ENCODE measurements around the gene TMEM42. TPM values are rescaled to one million over a fixed set of nuclear protein-coding genes. Genes with fewer than 3 reads are reported as not detected.
"Not testable (repeated sequence)": the region's sequence is repeated elsewhere in the genome, so short reads cannot be mapped to it uniquely, and the experiment has no call there.

TMEM42 gene
- total RNA-seq, result 10 to 100 TPM in 2 of 3 donors, 1 to 10 TPM in 1; 9.9 to 15.9 (median 11.3) TPM
- 16.7 TPM for total RNA-seq (2013)

GRCh38 chr3:44861412-44862225, at the start of gene TMEM42:
Gene TMEM42 (plus strand): TSS chr3:44861912. CDS start chr3:44861925, 13 bp downstream.
- intact Hi-C loops (cut with micrococcal nuclease), result loop anchor here (1.0 to 5.0 kb wide), 5 partner anchors 100 to 524 kb away; partner anchors contain the start of genes KIAA1143, KIF15 and TCAIM
- TF ChIP-seq CTCF (IDR thresholded peaks at IDR 0.05), result no peak
- DNase-seq (peak; percentile 92 to 95), ATAC-seq (peak; percentile 93 to 95 (median 94))
- H3K27me3 Mint-ChIP-seq (ENCODE audit: low read depth in 2 of 2), result no peaks in the 10 kb centered on the region
- 2% methylated on average over 80 of the region's 91 CpGs for WGBS (ENCODE audit: insufficient coverage)
- H3K4me1 ChIP-seq (ENCODE audit: control insufficient read depth, insufficient read depth, low read length), result peaks cover 35% of the 10 kb centered on the region
- peaks cover 3% of the 10 kb centered on the region for H3K9me3 ChIP-seq (ENCODE audit: control insufficient read depth, insufficient read depth, low read length)
- H3K27ac ChIP-seq (ENCODE audit: low read length), result peak within 1 kb of the TSS; percentile 95
- peaks cover 33 to 47% of the 10 kb centered on the region in 2 donors for H3K4me1 Mint-ChIP-seq
- H3K4me3 ChIP-seq (ENCODE audit: low read length), result peak within 1 kb of the TSS; percentile 81
- no peaks in the 10 kb centered on the region for H3K9me3 Mint-ChIP-seq
- H3K36me3 Mint-ChIP-seq, result no peaks in the 10 kb centered on the region
- peak within 1 kb of the TSS; percentile 94 to 96 for H3K27ac Mint-ChIP-seq
- H3K27me3 ChIP-seq (ENCODE audit: control insufficient read depth, insufficient read depth, low read length), result no peaks in the 10 kb centered on the region
- no peaks in the 10 kb centered on the region for H3K36me3 ChIP-seq (ENCODE audit: control insufficient read depth, insufficient read depth, low read length)
- peak within 1 kb of the TSS; percentile 94 for H3K4me3 Mint-ChIP-seq

- no peaks in the 10 kb centered on the region for H3K36me3 Mint-ChIP-seq
- DNase-seq (no peak), ATAC-seq (no peak)
- Histone ChIP-seq H3K27ac (ENCODE audit: low read length) (no peak overlapping the region), H3K27me3 (ENCODE audit: control insufficient read depth, insufficient read depth, low read length) (no peaks in the 10 kb centered on the region), H3K36me3 (ENCODE audit: control insufficient read depth, insufficient read depth, low read length) (no peaks in the 10 kb centered on the region), H3K9me3 (ENCODE audit: control insufficient read depth, insufficient read depth, low read length) (no peaks in the 10 kb centered on the region), H3K4me3 (ENCODE audit: low read length) (no peak overlapping the region), H3K4me1 (ENCODE audit: control insufficient read depth, insufficient read depth, low read length) (no peaks in the 10 kb centered on the region)
- 98% methylated on average over 5 of the region's 6 CpGs for WGBS (ENCODE audit: insufficient coverage)
- H3K4me3 Mint-ChIP-seq, result no peak overlapping the region
- H3K4me1 Mint-ChIP-seq, result no peaks in the 10 kb centered on the region
- no peak overlapping the region for H3K27ac Mint-ChIP-seq
- H3K9me3 Mint-ChIP-seq, result peaks cover 0 to 2% of the 10 kb centered on the region in 2 donors
- no peak for TF ChIP-seq CTCF (IDR thresholded peaks at IDR 0.05)
- no peaks in the 10 kb centered on the region for H3K27me3 Mint-ChIP-seq (ENCODE audit: low read depth in 2 of 2)
- intact Hi-C loops (cut with micrococcal nuclease), result no loop called here
Observed at GRCh38 chr3:44814751-44815150, 47.0 kb upstream of the TMEM42 start.

DNA sequence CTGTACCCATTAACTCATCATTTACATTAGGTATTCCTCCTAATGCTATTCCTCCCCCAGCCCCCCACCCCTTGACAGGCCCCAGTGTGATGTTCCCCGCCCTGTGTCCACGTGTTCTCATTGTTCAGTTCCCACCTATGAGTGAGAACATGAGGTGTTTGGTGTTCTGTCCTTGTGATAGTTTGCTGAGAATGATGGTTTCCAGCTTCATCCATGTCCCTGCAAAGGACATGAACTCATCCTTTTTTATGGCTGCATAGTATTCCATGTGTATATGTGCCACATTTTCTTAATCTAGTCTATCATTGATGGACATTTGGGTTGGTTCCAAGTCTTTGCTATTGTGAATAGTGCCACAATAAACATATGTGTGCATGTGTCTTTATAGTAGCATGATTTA, 45.4 kb upstream of the TMEM42 start:
- H3K36me3 ChIP-seq (ENCODE audit: control insufficient read depth, insufficient read depth, low read length); DNase-seq; H3K4me3 Mint-ChIP-seq; H3K27ac ChIP-seq (ENCODE audit: low read length); H3K4me3 ChIP-seq (ENCODE audit: low read length); H3K9me3 Mint-ChIP-seq; H3K27me3 ChIP-seq (ENCODE audit: control insufficient read depth, insufficient read depth, low read length); H3K36me3 Mint-ChIP-seq; H3K27me3 Mint-ChIP-seq (ENCODE audit: low read depth in 2 of 2); intact Hi-C loops (cut with micrococcal nuclease); H3K4me1 Mint-ChIP-seq; H3K27ac Mint-ChIP-seq; H3K9me3 ChIP-seq (ENCODE audit: control insufficient read depth, insufficient read depth, low read length); ATAC-seq; H3K4me1 ChIP-seq (ENCODE audit: control insufficient read depth, insufficient read depth, low read length): not testable (repeated sequence)
- 100% methylated on average over 1 of the region's 2 CpGs for WGBS (ENCODE audit: insufficient coverage)

GRCh38 chr3:44821206-44821605, 40.5 kb upstream of the TMEM42 start:
- H3K27me3 Mint-ChIP-seq (ENCODE audit: low read depth in 2 of 2); H3K4me3 Mint-ChIP-seq; intact Hi-C loops (cut with micrococcal nuclease); H3K36me3 ChIP-seq (ENCODE audit: control insufficient read depth, insufficient read depth, low read length); H3K9me3 ChIP-seq (ENCODE audit: control insufficient read depth, insufficient read depth, low read length); H3K4me3 ChIP-seq (ENCODE audit: low read length); H3K4me1 ChIP-seq (ENCODE audit: control insufficient read depth, insufficient read depth, low read length); DNase-seq; H3K9me3 Mint-ChIP-seq; H3K27me3 ChIP-seq (ENCODE audit: control insufficient read depth, insufficient read depth, low read length); H3K27ac ChIP-seq (ENCODE audit: low read length); H3K4me1 Mint-ChIP-seq; H3K36me3 Mint-ChIP-seq; H3K27ac Mint-ChIP-seq; ATAC-seq: not testable (repeated sequence)
- WGBS (ENCODE audit: insufficient coverage), result 98% methylated on average over 34 of the region's 34 CpGs

Data from natural killer cell (primary cell).